Germinal center (tissue), 1 donor: Measurements from ENCODE around the gene TOMM40.
"Not testable (repeated sequence)": the region's sequence is repeated elsewhere in the genome, so short reads cannot be mapped to it uniquely, and the experiment has no call there.

Experiments
- DNase-seq: peaks from one replicate; pipeline ENCODE4 v3.0.0; 2012; ENCODE audit warnings: mixed read lengths, low spot score

Gene TOMM40

GRCh38 chr19:44891016-44891882 lies at the start of gene TOMM40:
Gene TOMM40 (plus strand): TSS chr19:44891254. CDS start chr19:44891416, 162 bp downstream.
- DNase-seq = no peak

- no peak for DNase-seq
Observed at GRCh38 chr19:44845286-44845611, 45.8 kb upstream of the TOMM40 start.

- peak; percentile 96 for DNase-seq
Observed at GRCh38 chr19:44845612-44846454, 45.2 kb upstream of the TOMM40 start, which contains the start of gene NECTIN2. Gene NECTIN2 (plus strand): TSS chr19:44846297. CDS start chr19:44846526, 229 bp downstream.

GRCh38 chr19:44846455-44847143 lies 44.5 kb upstream of the TOMM40 start:
- no peak for DNase-seq

GRCh38 chr19:44847144-44848035 lies 43.7 kb upstream of the TOMM40 start:
- DNase-seq = no peak

GRCh38 chr19:44848036-44848811 lies 42.8 kb upstream of the TOMM40 start:
- DNase-seq = no peak

GRCh38 chr19:44848812-44849447 lies 42.1 kb upstream of the TOMM40 start:
- DNase-seq = no peak

- DNase-seq = no peak
Observed at GRCh38 chr19:44850641-44851109, 40.4 kb upstream of the TOMM40 start.

GRCh38 chr19:44851427-44851826 lies 39.6 kb upstream of the TOMM40 start:
- DNase-seq = no peak

GRCh38 chr19:44855606-44856005 lies 35.4 kb upstream of the TOMM40 start:
- no peak for DNase-seq

GRCh38 chr19:44856421-44857083 lies 34.5 kb upstream of the TOMM40 start:
- no peak for DNase-seq

GRCh38 chr19:44857837-44858236 lies 33.2 kb upstream of the TOMM40 start:
- no peak for DNase-seq

- DNase-seq = not testable (repeated sequence)
Observed at GRCh38 chr19:44861576-44861975, 29.5 kb upstream of the TOMM40 start.

GRCh38 chr19:44863990-44864389 lies 27.1 kb upstream of the TOMM40 start:
- no peak for DNase-seq

GRCh38 chr19:44865196-44865767 lies 25.8 kb upstream of the TOMM40 start:
- no peak for DNase-seq

- no peak for DNase-seq
Observed at GRCh38 chr19:44866664-44867063, 24.4 kb upstream of the TOMM40 start.

- no peak for DNase-seq
Observed at GRCh38 chr19:44867578-44867977, 23.5 kb upstream of the TOMM40 start.

- DNase-seq = no peak
Observed at GRCh38 chr19:44869733-44870470, 21.2 kb upstream of the TOMM40 start.
